CD4-positive, alpha-beta memory T cell (primary cell): ENCODE results near the gene OR6K3. TPM values are rescaled to one million over a fixed set of nuclear protein-coding genes. Genes with fewer than 3 reads are reported as not detected.
"Not testable (repeated sequence)": the region's sequence is repeated elsewhere in the genome, so short reads cannot be mapped to it uniquely, and the experiment has no call there.

ENCODE experiments used
- CTCF ChIA-PET: fragments of 350-600 bp; sonication (Branson Sonifier 250); formaldehyde crosslinking; loops from one replicate; lab custom pipeline; 2021; ENCODE audit warnings: inconsistent platforms; ENCODE audit not compliant: partially characterized antibody; lab: Charles Lee
- POLR2A ChIA-PET: fragments of 350-600 bp; sonication (Branson Sonifier 250); formaldehyde crosslinking; loops from one replicate; lab custom pipeline; 2021; ENCODE audit not compliant: partially characterized antibody; lab: Charles Lee
- DNase-seq, 5 donors: peaks; one replicate each; pipeline versions ENCODE4 v3.0.0 to v3.0.0-alpha.2; 2020 to 2022; ENCODE audit warnings: mixed read lengths in 1 of 5
- H3K27ac ChIP-seq: one replicate; pipeline ENCODE4 v1.7.0; 2013; ENCODE audit warnings: low read depth, low read length
- H3K27me3 ChIP-seq: 2 replicates; pipeline ENCODE4 v1.7.0; 2013; ENCODE audit warnings: mild to moderate bottlenecking, low read length, moderate library complexity; ENCODE audit not compliant: insufficient read depth
- H3K36me3 ChIP-seq: 2 replicates; pipeline ENCODE4 v1.7.0; 2013; ENCODE audit warnings: mild to moderate bottlenecking, low read length, moderate library complexity; ENCODE audit not compliant: insufficient read depth
- H3K4me1 ChIP-seq: 2 replicates; pipeline ENCODE4 v1.7.0; 2013; ENCODE audit warnings: mild to moderate bottlenecking, low read length, moderate library complexity; ENCODE audit not compliant: insufficient read depth
- H3K4me3 ChIP-seq, 2 donors: one replicate each; pipeline ENCODE4 v1.7.0; 2013; ENCODE audit warnings: low read length in 2 of 2, mild to moderate bottlenecking in 1 of 2
- H3K9me3 ChIP-seq, 2 donors: one replicate each; pipeline ENCODE4 v1.7.0; 2013; ENCODE audit warnings: low read length in 2 of 2, control low read depth in 1 of 2; ENCODE audit not compliant: control insufficient read depth in 1 of 2
- H3K27ac Mint-ChIP-seq, 7 donors: one replicate each; pipeline ENCODE4 v1.8.0; 2020 to 2021; ENCODE audit warnings: mixed read lengths in 7 of 7, mild to moderate bottlenecking in 6 of 7, inconsistent platforms in 3 of 7, moderate library complexity in 3 of 7
- H3K27me3 Mint-ChIP-seq, 2 donors: one replicate each; pipeline ENCODE4 v1.8.0; 2020 to 2021; ENCODE audit warnings: mixed read lengths in 2 of 2
- H3K36me3 Mint-ChIP-seq, 2 donors: one replicate each; pipeline ENCODE4 v1.8.0; 2020 to 2021; ENCODE audit warnings: mixed read lengths in 2 of 2, inconsistent platforms in 1 of 2, mild to moderate bottlenecking in 1 of 2
- H3K4me1 Mint-ChIP-seq, 4 donors: one replicate each; pipeline ENCODE4 v1.8.0; 2020 to 2021; ENCODE audit warnings: mixed read lengths in 4 of 4, mild to moderate bottlenecking in 1 of 4
- H3K4me3 Mint-ChIP-seq, 8 donors: one replicate each; pipeline ENCODE4 v1.8.0; 2020 to 2021; ENCODE audit warnings: mixed read lengths in 8 of 8, mild to moderate bottlenecking in 7 of 8, moderate library complexity in 6 of 8, inconsistent platforms in 3 of 8
- H3K9me3 Mint-ChIP-seq, 8 donors: one replicate each; pipeline ENCODE4 v1.8.0; 2020 to 2021; ENCODE audit warnings: mixed read lengths in 8 of 8, mild to moderate bottlenecking in 5 of 8, inconsistent platforms in 3 of 8, moderate library complexity in 1 of 8
- intact Hi-C: fragments of 100-400 bp; cut with micrococcal nuclease; formaldehyde crosslinking; loops from one replicate; pipeline ENCODE4 v1.15.1; 2023
- polyA plus RNA-seq, 2 donors: library from polyadenylated mRNA; unstranded; fragments of 300-500 nt; fragmentation: Illumina TruSeq; gene quantifications; one replicate each; pipeline ENCODE4 v1.2.3, GENCODE V29; 2021
- total RNA-seq, 2 experiments: library from RNA; stranded (reverse); gene quantifications; one replicate each; pipeline ENCODE4 v1.2.3, GENCODE V29; 2021

Gene OR6K3
- total and polyA plus RNA-seq, 4 experiments from 2014 or later, result not detected

DNA sequence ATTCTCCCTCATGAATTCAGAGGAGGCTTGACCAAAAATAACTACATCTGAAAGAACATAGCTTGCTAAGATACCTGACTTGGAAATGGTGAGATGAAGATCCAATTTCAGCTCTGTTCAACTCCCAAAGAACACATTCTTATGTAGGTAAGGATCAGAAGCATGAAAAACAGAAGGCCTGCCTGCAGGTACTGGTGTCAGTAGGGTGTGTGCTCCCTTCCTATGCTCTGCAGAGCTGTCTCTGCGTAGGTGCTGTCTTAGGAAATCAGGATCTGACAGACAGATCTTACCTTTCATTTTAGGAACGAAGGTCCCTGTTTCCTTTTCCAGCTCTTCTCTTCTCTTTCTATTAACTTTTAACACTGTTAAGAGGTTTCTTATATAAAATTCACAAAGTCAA is 14.4 kb downstream of the OR6K3 start:
- no peak overlapping the region for H3K4me3 Mint-ChIP-seq
- Histone ChIP-seq H3K4me3 (no peak overlapping the region), H3K27me3 (no peaks in the 10 kb centered on the region), H3K27ac (no peak overlapping the region), H3K36me3 (no peaks in the 10 kb centered on the region), H3K9me3 (no peaks in the 10 kb centered on the region), H3K4me1 (no peaks in the 10 kb centered on the region)
- H3K4me1 Mint-ChIP-seq, result no peaks in the 10 kb centered on the region
- H3K36me3 Mint-ChIP-seq, result no peaks in the 10 kb centered on the region
- no peak for DNase-seq
- intact Hi-C loops, result no loop called here
- H3K27ac Mint-ChIP-seq, result no peak overlapping the region
- H3K9me3 Mint-ChIP-seq, result no peaks in the 10 kb centered on the region
- ChIA-PET CTCF (no interaction called here), POLR2A (no interaction called here)
- H3K27me3 Mint-ChIP-seq, result peaks cover 2 to 4% of the 10 kb centered on the region in 2 donors

DNA sequence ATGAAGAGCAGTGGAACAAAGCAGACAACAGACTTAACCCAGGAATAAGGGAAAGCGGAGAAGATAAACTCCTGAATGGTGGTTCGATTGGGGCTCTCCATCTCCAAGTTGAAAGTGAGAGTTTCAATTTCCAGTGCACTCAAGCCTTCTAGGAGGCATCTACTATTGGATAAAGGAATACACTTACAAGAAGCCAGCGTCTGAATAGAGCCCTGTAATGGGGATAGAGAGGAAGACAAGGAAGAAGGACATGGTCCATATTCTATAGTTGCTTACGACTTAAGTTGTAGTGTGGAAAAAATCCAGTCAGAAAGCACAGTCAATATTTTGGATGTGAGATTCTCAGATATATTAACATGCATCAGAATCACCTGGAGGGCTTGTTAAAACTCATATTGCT is 20.0 kb downstream of the OR6K3 start, which contains the start of gene OR6K2:
OR6K2 (minus strand) TSS at position 101 of the 400 bp plus-strand sequence; CDS start at position 101, 0 bp downstream.
- Histone ChIP-seq H3K4me3 (no peak within 1 kb of the TSS), H3K4me1 (no peaks in the 10 kb centered on the region), H3K9me3 (no peaks in the 10 kb centered on the region), H3K27me3 (no peaks in the 10 kb centered on the region), H3K36me3 (no peaks in the 10 kb centered on the region), H3K27ac (no peak within 1 kb of the TSS)
- no peak for DNase-seq
- intact Hi-C loops, result no loop called here
- ChIA-PET CTCF (no interaction called here), POLR2A (no interaction called here)
- no peaks in the 10 kb centered on the region for H3K4me1 Mint-ChIP-seq
- H3K4me3 Mint-ChIP-seq, result no peak within 1 kb of the TSS
- H3K27ac Mint-ChIP-seq, result no peak within 1 kb of the TSS
- H3K9me3 Mint-ChIP-seq, result no peaks in the 10 kb centered on the region
- H3K36me3 Mint-ChIP-seq, result no peaks in the 10 kb centered on the region
- peaks cover 0 to 3% of the 10 kb centered on the region in 2 donors for H3K27me3 Mint-ChIP-seq

DNA sequence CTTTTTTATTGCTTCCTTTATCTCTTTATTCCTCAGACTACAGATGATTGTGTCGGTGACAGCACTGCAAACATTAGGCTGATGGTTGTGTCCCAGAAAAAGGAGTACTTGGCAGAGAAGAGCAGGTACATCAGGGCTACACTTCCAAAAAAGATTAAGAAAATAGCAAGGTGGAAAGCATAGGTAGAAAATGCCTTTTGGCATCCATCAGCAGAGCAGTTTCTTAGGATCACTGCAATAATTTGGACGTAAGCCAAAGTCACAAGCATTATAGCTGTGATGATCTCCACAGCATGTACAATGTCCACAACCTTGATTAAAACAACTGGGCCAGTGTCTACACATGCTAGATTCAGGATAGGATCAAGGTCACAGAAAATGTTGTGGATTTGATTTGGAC is 25.9 kb downstream of the OR6K3 start:
- H3K36me3 ChIP-seq, result no peaks in the 10 kb centered on the region
- H3K4me3 ChIP-seq, result no peak overlapping the region
- no peak for DNase-seq
- intact Hi-C loops, result no loop called here
- no peak overlapping the region for H3K27ac ChIP-seq
- H3K9me3 Mint-ChIP-seq, result peaks cover 0 to 3% (median 0%) of the 10 kb centered on the region in 8 donors
- H3K27me3 ChIP-seq, result no peaks in the 10 kb centered on the region
- POLR2A ChIA-PET, result no interaction called here
- H3K4me1 Mint-ChIP-seq, result no peaks in the 10 kb centered on the region
- H3K4me3 Mint-ChIP-seq, result no peak overlapping the region
- H3K4me1 ChIP-seq, result no peaks in the 10 kb centered on the region
- no peaks in the 10 kb centered on the region for H3K9me3 ChIP-seq
- CTCF ChIA-PET, result no interaction called here
- no peaks in the 10 kb centered on the region for H3K36me3 Mint-ChIP-seq
- H3K27me3 Mint-ChIP-seq, result peaks cover 1 to 5% of the 10 kb centered on the region in 2 donors
- no peak overlapping the region for H3K27ac Mint-ChIP-seq

DNA sequence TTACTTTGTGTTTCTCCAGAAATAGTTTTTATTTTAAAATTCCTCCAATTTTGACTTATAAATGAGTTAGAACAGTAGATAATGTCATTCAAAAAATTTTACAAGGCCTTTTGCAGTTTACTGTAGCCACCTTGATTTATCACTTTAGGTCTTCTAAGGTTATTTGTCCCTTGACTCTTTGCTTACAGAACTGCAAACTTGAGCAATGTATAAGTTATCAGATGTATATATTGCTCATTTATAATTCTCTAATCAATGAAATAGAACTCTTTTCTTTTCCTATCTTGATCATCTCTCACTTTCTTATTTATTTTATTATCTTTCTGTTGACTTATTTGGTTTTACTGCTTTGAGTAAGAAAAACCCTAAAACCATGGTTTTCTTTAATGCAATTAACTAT is 28.2 kb downstream of the OR6K3 start:
- Histone ChIP-seq H3K27ac (no peak overlapping the region), H3K36me3 (no peaks in the 10 kb centered on the region), H3K9me3 (no peaks in the 10 kb centered on the region), H3K27me3 (no peaks in the 10 kb centered on the region), H3K4me3 (no peak overlapping the region), H3K4me1 (no peaks in the 10 kb centered on the region)
- Mint-ChIP-seq H3K27me3 (peaks cover 7 to 12% of the 10 kb centered on the region in 2 donors), H3K27ac (no peak overlapping the region), H3K4me3 (no peak overlapping the region), H3K9me3 (peaks cover 0 to 3% (median 0%) of the 10 kb centered on the region in 8 donors), H3K4me1 (no peaks in the 10 kb centered on the region), H3K36me3 (no peaks in the 10 kb centered on the region)
- DNase-seq, result no peak
- ChIA-PET CTCF (no interaction called here), POLR2A (no interaction called here)
- intact Hi-C loops, result no loop called here

DNA sequence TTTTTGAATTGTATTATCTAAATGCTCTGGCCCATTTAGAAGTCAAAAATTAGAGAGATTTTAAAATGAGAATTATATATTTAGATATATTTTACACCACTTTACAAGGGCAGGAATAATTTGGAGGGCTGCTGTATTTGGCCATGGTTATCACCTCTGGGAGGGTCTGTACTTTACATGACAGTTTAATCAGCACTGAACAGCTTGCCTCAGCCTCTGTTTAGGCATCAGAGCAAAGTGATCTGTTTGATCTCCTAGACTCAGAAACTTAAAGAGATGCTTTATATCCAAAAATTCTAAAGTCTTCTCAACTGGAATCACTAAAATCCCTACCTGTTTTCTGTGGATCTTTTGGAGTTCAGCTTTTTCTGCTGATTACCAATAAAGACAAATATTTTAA is 28.6 kb downstream of the OR6K3 start:
- Histone ChIP-seq H3K4me1 (no peaks in the 10 kb centered on the region), H3K9me3 (no peaks in the 10 kb centered on the region), H3K4me3 (no peak overlapping the region), H3K27me3 (no peaks in the 10 kb centered on the region), H3K27ac (no peak overlapping the region), H3K36me3 (no peaks in the 10 kb centered on the region)
- DNase-seq, result no peak
- Mint-ChIP-seq H3K27me3 (peaks cover 7 to 16% of the 10 kb centered on the region in 2 donors), H3K4me3 (no peak overlapping the region), H3K9me3 (peaks cover 0 to 3% (median 0%) of the 10 kb centered on the region in 8 donors), H3K36me3 (no peaks in the 10 kb centered on the region), H3K27ac (no peak overlapping the region), H3K4me1 (no peaks in the 10 kb centered on the region)
- CTCF ChIA-PET, result no interaction called here
- intact Hi-C loops, result no loop called here
- POLR2A ChIA-PET, result no interaction called here

DNA sequence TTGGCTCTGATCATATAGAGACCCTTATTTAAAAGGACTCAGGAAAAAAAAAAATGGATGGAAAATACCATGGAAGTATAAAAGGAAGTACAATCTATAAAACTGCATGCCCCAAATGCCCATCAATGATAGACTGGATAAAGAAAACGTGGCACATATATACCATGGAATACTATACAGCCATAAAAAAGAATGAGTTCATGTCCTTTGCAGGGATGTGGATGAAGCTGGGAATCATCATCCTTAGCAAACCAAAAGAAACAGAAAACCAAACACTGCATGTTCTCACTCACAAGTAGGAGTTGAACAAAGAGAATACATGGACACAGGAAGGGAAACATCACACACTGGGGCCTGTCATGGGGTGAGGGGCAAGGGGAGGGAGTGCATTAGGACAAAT is 29.4 kb downstream of the OR6K3 start:
- POLR2A ChIA-PET, H3K4me1 ChIP-seq, H3K36me3 Mint-ChIP-seq, DNase-seq, H3K9me3 ChIP-seq, H3K27ac ChIP-seq, H3K4me3 Mint-ChIP-seq, H3K4me1 Mint-ChIP-seq, H3K27me3 ChIP-seq, H3K4me3 ChIP-seq, H3K36me3 ChIP-seq, CTCF ChIA-PET, H3K9me3 Mint-ChIP-seq, intact Hi-C loops, H3K27ac Mint-ChIP-seq: not testable (repeated sequence)
- H3K27me3 Mint-ChIP-seq, result peaks cover 7 to 16% of the 10 kb centered on the region in 2 donors

DNA sequence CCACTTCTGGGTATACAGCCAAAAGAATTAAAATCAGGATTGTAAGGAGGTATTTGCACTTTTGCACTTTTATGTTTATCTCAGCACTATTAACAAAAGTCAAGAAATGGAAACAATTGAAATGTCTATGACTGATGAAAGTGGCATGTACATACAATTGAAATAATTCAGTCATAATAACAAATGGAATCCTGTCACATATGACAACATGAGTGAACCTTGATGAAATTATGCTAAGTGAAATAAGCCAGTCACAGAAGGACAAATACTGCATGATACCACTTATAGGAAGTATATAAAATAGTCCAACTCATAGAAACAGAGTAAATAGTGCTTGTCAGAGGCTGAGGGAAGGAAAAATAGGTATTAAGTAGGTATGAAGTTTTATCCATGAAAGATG is 30.6 kb downstream of the OR6K3 start:
- intact Hi-C loops, result no loop called here

DNA sequence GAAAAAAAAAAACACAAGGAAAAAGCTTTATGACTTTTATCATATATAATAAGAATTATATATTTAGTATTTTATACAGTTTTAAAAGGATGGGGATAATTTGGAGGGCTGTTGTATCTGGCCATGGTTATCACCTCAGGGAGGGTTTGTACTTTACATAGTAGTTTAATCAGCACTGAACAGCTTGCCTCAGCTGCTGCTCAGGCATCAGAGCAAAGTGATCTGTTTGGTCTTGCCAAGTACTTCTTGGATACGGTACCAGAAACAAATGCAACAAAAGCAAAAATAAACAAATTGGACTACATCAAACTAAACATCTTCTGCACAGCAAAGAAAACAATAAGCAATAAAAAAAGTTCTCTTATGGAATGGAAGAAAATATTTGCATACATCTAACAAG is 31.4 kb downstream of the OR6K3 start:
- Histone ChIP-seq H3K27me3 (no peaks in the 10 kb centered on the region), H3K9me3 (no peaks in the 10 kb centered on the region), H3K27ac (no peak overlapping the region), H3K4me3 (no peak overlapping the region), H3K4me1 (no peaks in the 10 kb centered on the region), H3K36me3 (no peaks in the 10 kb centered on the region)
- ChIA-PET CTCF (no interaction called here), POLR2A (no interaction called here)
- intact Hi-C loops, result no loop called here
- Mint-ChIP-seq H3K27ac (no peak overlapping the region), H3K4me1 (no peaks in the 10 kb centered on the region), H3K4me3 (no peak overlapping the region), H3K36me3 (no peaks in the 10 kb centered on the region), H3K27me3 (peaks cover 18 to 19% of the 10 kb centered on the region in 2 donors), H3K9me3 (peaks cover 0 to 3% (median 0%) of the 10 kb centered on the region in 8 donors)
- DNase-seq, result no peak

More for the DNA sequence above, 30.6 kb downstream of the OR6K3 start:
- Histone ChIP-seq H3K9me3 (no peaks in the 10 kb centered on the region), H3K27me3 (no peaks in the 10 kb centered on the region), H3K4me3 (no peak overlapping the region), H3K27ac (no peak overlapping the region), H3K4me1 (no peaks in the 10 kb centered on the region), H3K36me3 (no peaks in the 10 kb centered on the region)
- H3K36me3 Mint-ChIP-seq, result no peaks in the 10 kb centered on the region
- ChIA-PET POLR2A (no interaction called here), CTCF (no interaction called here)
- no peak overlapping the region for H3K27ac Mint-ChIP-seq
- H3K9me3 Mint-ChIP-seq, result peaks cover 0 to 3% (median 0%) of the 10 kb centered on the region in 8 donors
- DNase-seq, result no peak
- H3K4me3 Mint-ChIP-seq, result no peak overlapping the region
- no peaks in the 10 kb centered on the region for H3K4me1 Mint-ChIP-seq
- H3K27me3 Mint-ChIP-seq, result peaks cover 13 to 16% of the 10 kb centered on the region in 2 donors
